Hematopoietic multipotent progenitor cell treated with erythropoietin and hydrocortisone succinate and interleukin-3 and kit ligand, for 8 days (in vitro differentiated cells): ENCODE measurements around the gene ADAMTS17.

Experiments
- DNase-seq: peaks from one replicate; pipeline ENCODE4 v3.0.0-alpha.2; 2015

Gene ADAMTS17

GRCh38 chr15:100123611-100124010 lies 218.2 kb downstream of the ADAMTS17 start:
- DNase-seq = no peak

- no peak for DNase-seq
Observed at GRCh38 chr15:100121285-100121684, 220.5 kb downstream of the ADAMTS17 start.

- DNase-seq = no peak
Observed at GRCh38 chr15:100120111-100120510, 221.7 kb downstream of the ADAMTS17 start.

GRCh38 chr15:100118546-100118945 lies 223.2 kb downstream of the ADAMTS17 start:
- DNase-seq = no peak

GRCh38 chr15:100116416-100117190 lies 225.2 kb downstream of the ADAMTS17 start:
- no peak for DNase-seq

- no peak for DNase-seq
Observed at GRCh38 chr15:100115711-100116090, 226.1 kb downstream of the ADAMTS17 start.

GRCh38 chr15:100115066-100115710 lies 226.6 kb downstream of the ADAMTS17 start:
- no peak for DNase-seq

- DNase-seq = no peak
Observed at GRCh38 chr15:100114571-100114970, 227.2 kb downstream of the ADAMTS17 start.

- DNase-seq = no peak
Observed at GRCh38 chr15:100114100-100114499, 227.7 kb downstream of the ADAMTS17 start.

- DNase-seq = no peak
Observed at GRCh38 chr15:100113351-100114080, 228.3 kb downstream of the ADAMTS17 start.

- no peak for DNase-seq
Observed at GRCh38 chr15:100112636-100113305, 229.0 kb downstream of the ADAMTS17 start.

- DNase-seq = no peak
Observed at GRCh38 chr15:100112061-100112420, 229.7 kb downstream of the ADAMTS17 start.

GRCh38 chr15:100111125-100112060 lies 230.4 kb downstream of the ADAMTS17 start:
- DNase-seq = no peak

- no peak for DNase-seq
Observed at GRCh38 chr15:100109486-100110035, 232.2 kb downstream of the ADAMTS17 start.

- no peak for DNase-seq
Observed at GRCh38 chr15:100108846-100109245, 232.9 kb downstream of the ADAMTS17 start.

GRCh38 chr15:100108346-100108745 lies 233.4 kb downstream of the ADAMTS17 start:
- no peak for DNase-seq

GRCh38 chr15:100107606-100108225 lies 234.1 kb downstream of the ADAMTS17 start:
- DNase-seq = no peak

GRCh38 chr15:100107151-100107550 lies 234.6 kb downstream of the ADAMTS17 start:
- DNase-seq = no peak

- no peak for DNase-seq
Observed at GRCh38 chr15:100106732-100107131, 235.0 kb downstream of the ADAMTS17 start.

- no peak for DNase-seq
Observed at GRCh38 chr15:100105101-100105500, 236.7 kb downstream of the ADAMTS17 start.

- no peak for DNase-seq
Observed at GRCh38 chr15:100104245-100104644, 237.5 kb downstream of the ADAMTS17 start.
